B cell (primary cell): ENCODE data around the gene SUOX. TPM values are rescaled to one million over a fixed set of nuclear protein-coding genes. Genes with fewer than 3 reads are reported as not detected.
"Not testable (repeated sequence)": the region's sequence is repeated elsewhere in the genome, so short reads cannot be mapped to it uniquely, and the experiment has no call there.

Experiments used
- ATAC-seq: fragments of 200-7000 bp; cut with Tn5 transposase; one replicate; pipeline ENCODE4 v1.10.0; 2021; ENCODE audit warnings: low read depth, mild to moderate bottlenecking, moderate number of reproducible peaks, moderate library complexity
- CTCF ChIA-PET: fragments of 350-600 bp; sonication (Branson Sonifier 250); formaldehyde crosslinking; loops from one replicate; lab custom pipeline; 2021; ENCODE audit warnings: antibody characterized with exemption, inconsistent platforms; lab: Charles Lee
- POLR2A ChIA-PET: fragments of 350-600 bp; sonication (Branson Sonifier 250); formaldehyde crosslinking; loops from one replicate; lab custom pipeline; 2021; ENCODE audit warnings: antibody characterized with exemption; lab: Charles Lee
- DNase-seq: peaks from one replicate; pipeline ENCODE4 v3.0.0; 2013
- H2AFZ ChIP-seq: 2 replicates; pipeline ENCODE4 v1.6.1; 2012; ENCODE audit warnings: mild to moderate bottlenecking, low read depth, low read length; ENCODE audit not compliant: insufficient read depth, poor library complexity, severe bottlenecking
- H3K27ac ChIP-seq, 2 donors: 1 replicate in 1 of 2; 2 replicates in 1 of 2; pipeline ENCODE4 v1.5.1; 2012 to 2013; ENCODE audit warnings: low read length in 2 of 2, mild to moderate bottlenecking in 2 of 2, moderate library complexity in 1 of 2
- H3K27me3 ChIP-seq, 4 experiments: fragments of 200-600 bp in 1 of 4; sonication (generic) in 1 of 4; replicated peaks in 1 of 4; 1 replicate in 2 of 4; 2 replicates in 2 of 4; pipeline versions ENCODE4 v1.6.1 to v1.7.0; 2013 to 2016; ENCODE audit warnings: low read length in 3 of 4, mild to moderate bottlenecking in 2 of 4, mixed read lengths in 1 of 4, moderate library complexity in 1 of 4; ENCODE audit not compliant: insufficient read depth in 4 of 4, control insufficient read depth in 3 of 4; ENCODE audit errors: control extremely low read depth in 1 of 4
- H3K36me3 ChIP-seq, 2 experiments: replicated peaks in 1 of 2; 1 replicate in 1 of 2; 2 replicates in 1 of 2; pipeline versions ENCODE4 v1.6.1 to v1.7.1; 2013; ENCODE audit warnings: low read length in 1 of 2; ENCODE audit not compliant: insufficient read depth in 2 of 2, control insufficient read depth in 1 of 2; ENCODE audit errors: control extremely low read depth in 1 of 2, extremely low read depth in 1 of 2
- H3K4me1 ChIP-seq, 2 donors: fragments of 200-600 bp in 1 of 2; sonication (generic) in 1 of 2; 1 replicate in 1 of 2; 2 replicates in 1 of 2; pipeline versions ENCODE4 v1.5.1 to v1.6.1; 2013 to 2017; ENCODE audit warnings: low read length in 2 of 2; ENCODE audit not compliant: control insufficient read depth in 2 of 2, insufficient read depth in 2 of 2
- H3K4me2 ChIP-seq: replicated peaks from 2 replicates; pipeline ENCODE3; 2012; ENCODE audit warnings: mild to moderate bottlenecking, low read depth, low read length; ENCODE audit not compliant: poor library complexity, severe bottlenecking
- H3K4me3 ChIP-seq, 5 experiments: fragments of 200-600 bp in 1 of 5; sonication (generic) in 1 of 5; 1 replicate in 3 of 5; 2 replicates in 2 of 5; pipeline versions ENCODE4 v1.5.1 to v1.7.0; 2011 to 2016; ENCODE audit warnings: low read length in 4 of 5, mild to moderate bottlenecking in 4 of 5, low read depth in 2 of 5, control low read depth in 1 of 5, moderate library complexity in 1 of 5; ENCODE audit not compliant: insufficient read depth in 1 of 5; ENCODE audit errors: control extremely low read depth in 1 of 5, extremely low read depth in 1 of 5
- H3K79me2 ChIP-seq: fragments of 200-600 bp; sonication (generic); one replicate; pipeline ENCODE4 v1.6.0; 2016; ENCODE audit warnings: low read length; ENCODE audit not compliant: control insufficient read depth, insufficient read depth
- H3K9ac ChIP-seq: fragments of 200-600 bp; sonication (generic); 2 replicates; pipeline ENCODE4 v1.6.1; 2017; ENCODE audit warnings: mild to moderate bottlenecking, low read length, moderate library complexity
- H3K9me3 ChIP-seq, 3 donors: one replicate each; pipeline versions ENCODE4 v1.6.1 to v1.7.1; 2013; ENCODE audit warnings: low read length in 2 of 3; ENCODE audit not compliant: control insufficient read depth in 2 of 3, insufficient read depth in 1 of 3; ENCODE audit errors: control extremely low read depth in 1 of 3
- H4K20me1 ChIP-seq: 2 replicates; pipeline ENCODE4 v1.6.0; 2012; ENCODE audit warnings: mild to moderate bottlenecking, low read length; ENCODE audit not compliant: insufficient read depth, control insufficient read depth, poor library complexity, severe bottlenecking
- H3K27ac Mint-ChIP-seq: one replicate; pipeline ENCODE4 v1.8.0; 2021; ENCODE audit warnings: mixed read lengths
- H3K27me3 Mint-ChIP-seq: one replicate; pipeline ENCODE4 v1.8.0; 2021; ENCODE audit warnings: mixed read lengths
- H3K4me1 Mint-ChIP-seq: one replicate; pipeline ENCODE4 v1.8.0; 2021; ENCODE audit warnings: mixed read lengths
- H3K4me3 Mint-ChIP-seq: one replicate; pipeline ENCODE4 v1.8.0; 2021; ENCODE audit warnings: mixed read lengths
- H3K9me3 Mint-ChIP-seq: one replicate; pipeline ENCODE4 v1.8.0; 2022; ENCODE audit warnings: mixed read lengths; ENCODE audit not compliant: insufficient read depth
- CTCF ChIP-seq: fragments of 200-600 bp; IDR thresholded peaks from one replicate; pipeline ENCODE4 v1.8.0; 2022; ENCODE audit warnings: antibody characterized with exemption, mild to moderate bottlenecking
- EZH2 ChIP-seq: IDR thresholded peaks from 2 replicates; pipeline ENCODE4 v1.6.1; 2012; ENCODE audit warnings: borderline replicate concordance, low read depth, mild to moderate bottlenecking, moderate library complexity, low read length; ENCODE audit not compliant: insufficient read depth, poor library complexity, severe bottlenecking
- WGBS: methylation state at CpG from one replicate; pipeline ENCODE4 v1.1.5; 2013; ENCODE audit warnings: missing lambda C conversion rate; ENCODE audit not compliant: insufficient coverage; 5-methylcytosine and 5-hydroxymethylcytosine counted together
- intact Hi-C: fragments of 100-400 bp; cut with micrococcal nuclease; formaldehyde crosslinking; loops from one replicate; pipeline ENCODE4 v1.10.0; 2022
- polyA plus RNA-seq: library from polyadenylated mRNA; depleted of rRNA; stranded (reverse); fragments of >200 nt; gene quantifications from 2 replicates; pipeline ENCODE4 v1.2.3, GENCODE V29; 2012
- total RNA-seq, 2 donors: library from RNA; stranded (reverse); fragments of 120-200 nt in 1 of 2; gene quantifications; 1 replicate in 1 of 2; 2 replicates in 1 of 2; pipeline versions ENCODE4 v1.2.3 to v1.2.4, GENCODE V29; 2013 to 2022

The SUOX gene
- total and polyA plus RNA-seq, 2 donors (not counting 1 experiment from before 2014, with no cell fraction given), result 3.1 to 7.5 TPM

- WGBS, result 3% methylated on average over 5 of the region's 5 CpGs
- Histone ChIP-seq H2AFZ (peak overlapping the region; percentile 59), H3K9ac (peak overlapping the region; percentile 47), H3K36me3 (peaks cover 0 to 20% of the 10 kb centered on the region in 2 experiments), H3K27me3 (peaks cover 0 to 4% (median 0%) of the 10 kb centered on the region in 4 experiments), H3K4me3 (peak overlapping the region; percentile 32 to 48 (median 41)), H3K4me2 (peak overlapping the region; percentile 78), H3K9me3 (no peaks in the 10 kb centered on the region), H3K79me2 (no peaks in the 10 kb centered on the region), H3K27ac (no peak overlapping the region), H3K4me1 (peaks cover 13 to 18% of the 10 kb centered on the region in 2 donors), H4K20me1 (no peaks in the 10 kb centered on the region)
- CTCF ChIA-PET, result interaction anchor here (0.9 to 4.4 kb wide), 8 partner anchors 9 to 259 kb away, joined by 3 to 33 read pairs (median 8); partner anchors contain the start of gene RAB5B
- Mint-ChIP-seq H3K27ac (peak overlapping the region; percentile 71), H3K4me3 (peak overlapping the region; percentile 84), H3K27me3 (no peaks in the 10 kb centered on the region), H3K9me3 (no peaks in the 10 kb centered on the region), H3K4me1 (peaks cover 21% of the 10 kb centered on the region)
- DNase-seq (no peak), ATAC-seq (peak; percentile 21)
- POLR2A ChIA-PET, result interaction anchor here (2.5 kb wide), 1 partner anchor 24 kb away, joined by 9 read pairs; the partner anchor contains the start of gene RAB5B
- intact Hi-C loops, result loop anchor here (2.0 to 5.0 kb wide), 2 partner anchors 130 to 193 kb away; partner anchors contain the start of gene ESYT1
- TF ChIP-seq CTCF, result no peak
- TF ChIP-seq EZH2, result no peak
Measured at GRCh38 chr12:55997535-55997859, 421 bp downstream of the SUOX start.

- peaks cover 21% of the 10 kb centered on the region for H3K4me1 Mint-ChIP-seq
- H3K9me3 ChIP-seq, H2AFZ ChIP-seq, H3K4me3 ChIP-seq, DNase-seq, H3K79me2 ChIP-seq, H3K36me3 ChIP-seq, H3K27ac ChIP-seq, H3K4me2 ChIP-seq, H3K9me3 Mint-ChIP-seq, H3K27ac Mint-ChIP-seq, H3K9ac ChIP-seq, H4K20me1 ChIP-seq, H3K27me3 ChIP-seq, H3K27me3 Mint-ChIP-seq, ATAC-seq, H3K4me3 Mint-ChIP-seq: not testable (repeated sequence)
- 95% methylated on average over 3 of the region's 6 CpGs for WGBS
- CTCF ChIA-PET, result interaction anchor here (1.0 to 1.9 kb wide), 5 partner anchors 10 to 189 kb away, joined by 3 to 5 read pairs (median 3); partner anchors contain the start of gene PA2G4
- peaks cover 13 to 18% of the 10 kb centered on the region in 2 donors for H3K4me1 ChIP-seq
- POLR2A ChIA-PET, result interaction anchor here (1.2 kb wide), 1 partner anchor 26 kb away, joined by 3 read pairs; the partner anchor contains the start of gene RAB5B
- intact Hi-C loops, result loop anchor here (5.0 kb wide), 1 partner anchor 128 kb away; the partner anchor contains the start of gene ESYT1
Measured at GRCh38 chr12:55999522-55999921, 2.4 kb downstream of the SUOX start.

GRCh38 chr12:55999999-56000540, 3.0 kb downstream of the SUOX start:
- not testable (repeated sequence) for H3K4me2 ChIP-seq, H3K36me3 ChIP-seq, H3K9me3 ChIP-seq, DNase-seq, H3K27ac Mint-ChIP-seq, H3K4me3 Mint-ChIP-seq, H2AFZ ChIP-seq, H3K9ac ChIP-seq, H3K27me3 Mint-ChIP-seq, H3K9me3 Mint-ChIP-seq, ATAC-seq, H3K27me3 ChIP-seq, H3K27ac ChIP-seq, H3K4me3 ChIP-seq, H4K20me1 ChIP-seq, H3K79me2 ChIP-seq
- CTCF ChIA-PET, result interaction anchor here (1.0 to 1.5 kb wide), 3 partner anchors 11 to 104 kb away, joined by 3 read pairs; partner anchors contain the start of gene PA2G4
- 99% methylated on average over 25 of the region's 33 CpGs for WGBS
- peaks cover 13 to 18% of the 10 kb centered on the region in 2 donors for H3K4me1 ChIP-seq
- intact Hi-C loops, result loop anchor here (5.0 kb wide), 1 partner anchor 127 kb away; the partner anchor contains the start of gene ESYT1
- H3K4me1 Mint-ChIP-seq, result peaks cover 21% of the 10 kb centered on the region
- POLR2A ChIA-PET, result interaction anchor here (1.2 kb wide), 1 partner anchor 26 kb away, joined by 3 read pairs; the partner anchor contains the start of gene RAB5B
